Hindlimb muscle (tissue), 1 donor: ENCODE measurements around the gene LIN37. TPM values are rescaled to one million over a fixed set of nuclear protein-coding genes. Genes with fewer than 3 reads are reported as not detected.
"Not testable (repeated sequence)": the region's sequence is repeated elsewhere in the genome, so short reads cannot be mapped to it uniquely, and the experiment has no call there.

Experiments used
- DNase-seq: peaks from one replicate; pipeline ENCODE4 v3.0.0-alpha.2; 2013
- polyA plus RNA-seq: library from polyadenylated mRNA; unstranded; fragments of 120-200 nt; gene quantifications from one replicate; pipeline ENCODE4 v1.2.1, GENCODE V29; 2013; ENCODE audit not compliant: insufficient read length

Gene LIN37
- polyA plus RNA-seq, 1 donor = 8.9 TPM

DNA sequence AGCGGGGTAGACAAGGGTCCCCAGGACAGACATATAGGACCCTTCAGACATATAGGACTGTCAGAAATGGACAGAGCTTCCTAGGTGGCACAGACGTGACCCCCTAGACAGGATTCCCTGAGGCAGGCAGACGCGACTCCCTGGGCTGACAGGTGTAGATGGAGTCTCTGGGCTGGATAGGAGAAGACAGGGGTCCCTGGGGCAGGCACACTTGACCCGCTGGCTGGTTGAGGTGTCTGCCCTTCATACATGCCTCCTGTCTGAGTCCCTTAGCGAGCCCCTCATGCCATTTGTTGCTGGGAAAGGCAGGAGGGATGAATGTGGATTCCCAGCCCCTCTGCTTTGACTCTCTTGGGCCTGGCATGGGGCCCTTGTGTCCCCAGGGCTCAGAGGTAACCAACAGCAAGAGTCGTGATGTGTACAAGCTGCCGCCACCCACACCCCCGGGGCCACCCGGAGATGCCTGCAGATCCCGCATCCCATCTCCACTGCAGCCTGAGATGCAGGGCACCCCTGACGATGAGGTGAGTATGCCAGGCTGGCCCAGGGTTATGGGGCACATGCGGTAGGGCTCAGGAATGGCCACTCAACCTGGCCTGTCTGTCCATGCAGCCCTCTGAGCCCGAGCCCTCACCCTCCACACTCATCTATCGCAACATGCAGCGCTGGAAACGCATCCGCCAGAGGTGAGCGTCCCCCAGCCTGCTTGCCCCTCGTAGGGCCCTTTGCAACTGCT lies 5.4 kb downstream of the LIN37 start:
- no peak for DNase-seq

DNA sequence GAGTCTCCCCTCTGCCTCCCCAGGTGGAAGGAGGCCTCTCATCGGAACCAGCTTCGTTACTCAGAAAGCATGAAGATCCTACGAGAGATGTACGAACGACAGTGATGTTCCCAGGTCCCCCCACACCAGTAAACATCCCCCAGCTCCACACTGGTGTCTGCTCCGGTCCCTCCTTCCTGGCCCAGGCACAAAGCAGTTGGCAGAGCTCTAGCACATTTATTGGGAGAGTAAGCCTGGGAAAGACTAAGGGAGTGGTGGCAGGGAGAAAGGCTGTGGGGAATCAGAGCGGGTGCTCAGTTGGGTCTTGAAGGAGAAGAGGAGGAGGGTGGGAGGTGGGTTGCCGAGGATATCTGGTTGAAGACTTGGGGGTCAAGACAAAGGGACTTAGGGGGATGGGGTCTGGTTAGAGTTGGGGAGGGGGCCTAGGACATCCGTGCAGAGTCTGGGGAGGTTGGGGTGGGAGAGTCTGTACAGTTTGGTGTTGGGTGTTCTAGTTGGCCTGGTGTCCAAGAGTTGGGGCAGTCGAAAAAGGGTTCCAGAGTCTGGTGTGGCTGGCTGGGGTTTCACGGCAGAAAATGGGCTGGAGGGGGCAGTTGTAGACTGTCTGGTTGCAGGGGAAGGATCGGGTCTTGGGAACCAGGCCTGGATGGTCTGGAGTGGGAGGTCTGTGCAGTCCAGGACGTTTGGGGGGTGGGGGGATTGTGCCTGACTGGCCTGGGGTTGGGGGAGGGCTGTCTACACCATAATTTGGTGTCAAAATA lies 6.2 kb downstream of the LIN37 start:
- DNase-seq = no peak

DNA sequence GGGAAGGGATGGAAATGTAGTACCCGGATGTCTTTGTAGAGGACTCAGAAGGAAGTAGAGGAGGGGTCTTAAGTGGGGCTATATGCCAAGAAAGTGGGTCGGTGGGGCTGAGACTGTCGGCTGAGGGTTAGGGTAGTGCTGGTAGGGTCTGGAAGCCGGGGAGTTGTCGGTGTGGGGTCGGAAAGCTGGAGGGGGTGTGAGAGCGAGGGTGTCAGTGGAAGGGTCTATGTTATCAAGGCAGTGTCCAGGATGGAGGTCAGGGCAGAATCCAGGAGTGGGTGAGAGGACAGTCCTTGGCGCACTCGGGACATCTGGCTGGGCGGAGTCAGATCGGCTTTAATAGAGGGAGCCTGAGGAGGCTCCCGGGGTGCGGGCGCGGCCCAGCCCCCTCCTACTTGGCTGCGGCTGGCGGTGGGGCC lies 6.8 kb downstream of the LIN37 start:
- no peak for DNase-seq

DNA sequence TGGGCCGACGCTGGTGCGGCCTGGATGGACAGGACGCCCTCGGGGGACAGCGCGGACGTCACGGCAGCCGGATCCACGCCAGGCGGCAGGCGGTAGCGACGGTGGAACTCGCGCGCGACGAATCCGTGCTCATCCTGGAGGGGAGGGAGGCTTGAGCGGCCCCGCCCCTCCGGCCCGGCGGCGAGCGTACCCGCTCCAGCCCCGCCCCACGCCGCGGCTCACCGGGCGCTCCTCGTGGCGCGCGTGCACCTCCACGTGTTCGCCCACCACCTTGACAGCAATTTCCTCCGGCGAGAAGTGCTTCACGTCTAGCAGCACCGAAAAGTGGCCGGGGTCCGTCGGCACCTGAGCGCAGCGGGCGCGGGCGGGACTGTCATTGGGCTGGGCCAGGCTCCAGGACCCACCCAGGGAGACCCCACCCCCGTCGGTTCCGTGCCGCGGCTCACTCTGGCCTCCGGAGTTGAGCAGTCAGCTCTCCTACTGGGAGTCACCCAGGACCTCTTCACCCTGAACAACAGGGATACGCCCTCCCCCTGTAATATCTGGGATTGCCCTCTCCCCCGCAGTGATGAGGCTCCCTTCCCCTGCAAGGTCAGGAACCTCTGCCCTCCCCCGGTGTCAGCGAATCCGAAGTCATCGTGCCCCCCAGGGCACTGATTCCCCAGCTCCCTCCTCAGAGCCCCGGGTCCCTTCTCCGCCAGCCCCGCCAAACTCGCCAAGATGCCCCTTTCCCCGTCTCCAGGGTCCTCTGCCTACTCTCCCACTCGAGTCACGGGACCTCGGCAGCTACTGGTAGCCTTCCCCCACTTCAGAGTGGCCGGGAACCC lies 7.4 kb downstream of the LIN37 start:
- DNase-seq = peak; percentile 88

DNA sequence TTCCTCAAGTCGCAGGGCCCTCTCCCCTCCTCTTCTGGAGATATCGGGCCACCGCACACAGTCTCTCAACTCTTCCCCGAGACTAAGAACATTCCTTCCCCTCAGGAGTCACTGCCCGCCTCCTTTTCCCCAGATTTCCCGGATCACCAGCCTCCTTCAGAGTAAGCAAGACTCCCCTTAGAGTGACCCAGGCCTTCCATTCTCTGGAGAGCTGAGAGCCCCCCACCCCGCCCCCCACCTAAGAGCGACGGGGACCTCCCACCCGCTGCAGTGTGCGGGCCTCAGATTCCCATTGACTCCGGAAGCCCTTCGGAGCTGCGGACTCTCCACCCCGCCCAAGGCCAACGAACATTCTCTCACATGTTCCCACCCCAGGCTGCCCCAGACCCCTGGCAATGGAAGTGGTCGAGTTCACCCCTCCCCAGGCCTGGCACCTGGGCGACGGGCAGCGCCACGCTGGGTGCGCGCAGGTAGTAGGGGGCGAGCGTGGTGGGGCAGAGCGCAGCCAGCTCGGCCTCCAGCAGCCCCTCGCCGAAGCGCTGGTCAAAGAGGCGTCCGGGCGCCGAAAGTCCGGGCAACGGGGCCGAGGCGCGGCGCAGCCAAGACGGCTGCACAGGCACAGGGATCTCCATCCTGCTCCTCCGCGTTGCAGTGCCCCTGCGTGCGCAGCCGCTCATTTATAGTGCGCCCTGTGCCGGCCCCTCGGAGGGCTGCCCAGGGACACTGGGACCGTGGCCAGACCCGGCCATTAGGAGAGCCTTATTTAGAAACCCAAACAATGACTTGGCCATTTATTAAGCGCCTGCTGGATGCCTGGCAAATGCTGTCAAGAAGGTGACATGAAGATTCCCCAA lies 8.2 kb downstream of the LIN37 start, which contains the start of gene HSPB6:
Gene HSPB6 (minus strand): TSS at position 653 of the 854 bp plus-strand sequence. CDS start 21 bp downstream, at position 632.
- DNase-seq = peak; percentile 77

DNA sequence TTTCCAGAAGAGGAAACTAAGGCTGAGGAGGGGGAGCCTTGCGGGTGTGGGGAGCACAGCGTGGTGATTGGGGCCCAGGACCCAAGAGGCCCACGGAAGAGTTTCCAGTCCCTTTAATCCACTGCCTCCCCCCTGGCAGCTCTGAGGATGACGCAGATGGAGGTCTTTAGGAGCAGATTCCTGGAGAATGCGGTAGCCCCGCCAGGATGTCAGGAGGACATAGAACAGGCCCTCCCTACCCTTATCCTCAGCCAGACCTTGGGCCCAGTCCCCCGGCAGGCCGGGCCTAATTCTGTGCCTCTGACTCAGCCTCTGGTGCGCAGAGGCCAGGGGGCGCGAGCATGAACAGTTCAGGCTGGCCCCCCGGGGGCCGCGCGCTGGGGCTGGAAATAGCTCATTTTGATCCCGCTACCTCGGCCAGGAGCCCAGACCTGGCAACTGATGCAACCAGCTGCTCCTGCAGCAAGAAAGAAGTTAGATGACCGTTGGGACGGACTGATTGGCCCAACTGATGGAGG lies 8.9 kb downstream of the LIN37 start:
- peak; percentile 95 for DNase-seq

DNA sequence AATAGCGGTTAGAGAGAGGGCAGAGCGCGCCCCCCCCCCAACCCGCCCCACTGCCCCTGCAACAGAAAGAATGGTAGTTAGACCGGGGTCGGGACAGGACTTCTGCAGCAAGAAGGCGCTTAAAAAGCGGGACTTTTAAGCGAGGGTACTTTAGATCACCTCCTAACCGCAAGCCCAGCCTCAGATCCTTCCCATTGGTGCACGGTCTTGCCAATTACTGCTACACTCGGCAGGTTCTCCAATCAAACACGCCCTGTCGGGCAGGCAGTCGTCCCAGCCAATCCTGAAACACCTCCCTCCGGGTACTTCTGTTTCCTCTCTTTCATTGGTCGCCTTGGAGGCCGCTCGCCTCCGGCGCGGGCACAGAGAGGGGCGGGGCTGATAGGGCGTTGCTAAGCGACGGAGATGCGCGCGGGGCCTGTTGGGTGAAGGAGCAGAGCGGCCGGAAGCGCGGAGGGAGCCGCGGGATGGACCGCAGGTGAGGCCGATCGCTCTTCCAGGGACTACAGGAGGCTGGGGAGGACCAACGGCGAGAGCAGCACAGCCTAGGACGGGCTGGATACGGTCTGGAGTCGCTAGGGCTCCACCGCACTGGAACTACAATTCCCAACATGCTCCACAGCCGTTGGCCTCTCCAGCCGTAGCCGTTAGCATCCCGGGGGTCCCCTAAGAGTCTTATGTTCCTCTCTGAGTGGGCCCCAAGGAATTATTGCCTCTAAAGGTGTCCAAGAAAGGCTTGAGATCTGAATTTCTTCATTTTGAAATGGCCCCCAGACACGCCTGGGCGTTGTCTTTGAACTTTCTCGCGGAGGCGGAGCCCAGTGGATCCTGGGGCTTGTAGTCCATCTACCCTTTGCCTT lies 9.6 kb downstream of the LIN37 start, which contains the start of gene PROSER3:
Gene PROSER3 (plus strand): TSS at position 428 of the 860 bp plus-strand sequence. CDS start 40 bp downstream, at position 468.
- peak; percentile 98 for DNase-seq

DNA sequence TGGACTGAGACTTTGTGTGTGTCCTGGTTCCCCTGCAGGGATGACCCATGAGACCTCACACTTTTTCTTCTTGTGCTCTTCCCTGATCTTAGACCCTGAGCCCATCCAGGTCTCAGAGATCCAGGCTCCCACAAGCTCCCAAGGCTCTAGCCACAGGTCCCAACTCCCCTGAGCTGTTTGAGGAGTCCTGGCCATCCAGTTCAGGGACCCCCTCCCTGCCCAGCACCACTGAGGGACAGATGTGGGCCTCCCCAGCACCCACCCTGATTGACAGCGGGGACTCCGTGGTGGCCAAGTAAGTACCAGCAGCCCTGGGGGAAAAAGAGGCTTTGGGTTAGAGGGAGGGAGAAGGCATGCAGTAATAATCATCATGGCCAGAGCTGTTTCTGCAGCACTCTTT lies 11.3 kb downstream of the LIN37 start:
- no peak for DNase-seq

DNA sequence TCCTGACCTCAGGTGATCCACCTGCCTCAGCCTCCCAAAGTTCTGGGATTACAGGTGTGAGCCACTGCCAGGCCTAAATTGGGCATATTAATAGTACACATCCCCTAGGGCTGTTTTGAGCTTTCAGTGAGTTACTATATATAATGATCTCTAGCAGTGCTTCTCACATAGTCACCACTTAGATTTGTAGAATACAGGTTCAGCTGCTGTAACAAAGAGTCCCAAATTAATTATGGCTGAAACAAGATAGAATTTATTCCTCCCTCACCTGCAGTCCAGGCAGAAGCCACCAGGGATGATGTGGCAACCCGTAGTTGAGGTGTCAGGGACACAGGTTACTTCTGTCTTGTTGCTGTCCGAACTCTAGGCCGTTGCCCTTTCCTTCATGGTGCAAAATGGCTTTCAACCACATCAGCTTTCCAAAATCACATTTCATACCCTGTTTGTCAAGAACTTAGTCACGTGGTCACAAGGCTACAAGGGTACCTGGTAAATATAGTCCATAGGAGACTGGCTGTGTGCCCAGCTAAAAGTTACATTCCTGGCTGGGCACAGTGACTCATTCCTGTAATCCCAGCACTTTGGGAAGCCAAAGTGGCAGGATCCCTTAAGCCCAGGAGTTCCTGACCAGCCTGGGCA lies 12.5 kb downstream of the LIN37 start:
- no peak for DNase-seq

DNA sequence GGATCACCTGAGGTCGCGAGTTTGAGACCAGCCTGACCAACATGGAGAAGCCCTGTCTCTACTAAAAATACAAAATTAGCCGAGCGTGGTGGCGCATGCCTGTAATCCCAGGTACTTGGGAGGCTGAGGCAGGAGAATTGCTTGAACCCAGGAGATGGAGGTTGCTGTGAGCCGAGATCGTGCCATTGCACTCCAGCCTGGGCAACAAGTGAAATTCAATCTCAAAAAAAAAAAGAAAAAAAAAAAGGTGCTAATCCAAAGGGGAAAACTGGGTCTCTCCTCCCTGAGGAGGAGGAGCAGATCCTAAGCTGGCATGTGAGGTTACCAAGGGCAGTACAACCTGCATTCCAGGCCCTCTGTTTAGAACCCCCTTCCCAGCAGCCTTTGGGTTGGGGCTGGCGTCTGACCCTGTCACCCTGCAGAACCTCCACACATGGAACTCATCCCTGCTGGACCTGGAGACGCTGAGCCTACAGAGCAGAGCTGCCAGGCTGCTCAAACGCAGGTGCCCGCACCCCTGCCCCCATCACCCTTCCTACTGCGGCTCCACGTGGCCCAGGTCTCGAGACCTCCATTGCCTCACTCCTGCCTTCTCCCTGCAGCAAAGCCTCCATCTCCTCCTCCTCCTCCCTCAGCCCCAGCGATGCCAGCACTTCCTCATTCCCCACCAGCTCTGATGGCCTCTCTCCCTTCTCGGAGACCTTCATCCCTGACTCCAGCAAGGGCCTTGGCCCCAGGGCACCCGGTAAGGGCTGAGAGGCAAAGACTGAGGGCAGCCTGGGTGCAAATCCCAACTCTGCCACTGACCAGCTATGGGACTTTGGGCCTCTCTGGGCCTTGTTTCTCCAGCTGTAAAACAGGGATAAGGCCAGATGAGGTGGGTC lies 16.3 kb downstream of the LIN37 start:
- no peak for DNase-seq

DNA sequence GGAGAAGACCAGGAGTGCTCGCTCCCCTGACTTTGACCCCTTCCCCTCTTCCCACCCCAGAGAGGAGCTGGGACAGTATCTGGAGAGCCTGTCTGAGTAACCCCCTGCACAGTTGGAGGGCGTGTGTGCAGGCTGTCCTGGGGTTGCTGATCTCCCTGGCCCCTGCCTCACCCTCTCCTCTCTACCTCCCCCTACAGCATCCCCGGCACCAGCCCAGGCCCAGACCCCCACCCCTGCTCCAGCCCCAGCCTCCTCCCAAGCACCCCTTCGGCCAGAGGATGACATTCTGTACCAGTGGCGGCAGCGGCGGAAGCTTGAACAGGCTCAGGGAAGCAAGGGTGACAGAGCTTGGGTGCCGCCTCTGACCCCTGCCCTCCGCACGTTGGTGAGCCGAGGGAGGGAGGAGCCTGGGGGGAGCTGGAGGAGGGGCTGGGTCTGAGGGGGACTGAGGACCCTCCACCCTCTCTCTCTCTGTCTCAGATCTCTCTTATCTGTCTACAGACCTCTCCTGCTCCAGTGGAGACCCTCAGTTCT lies 18.3 kb downstream of the LIN37 start:
- DNase-seq = no peak

DNA sequence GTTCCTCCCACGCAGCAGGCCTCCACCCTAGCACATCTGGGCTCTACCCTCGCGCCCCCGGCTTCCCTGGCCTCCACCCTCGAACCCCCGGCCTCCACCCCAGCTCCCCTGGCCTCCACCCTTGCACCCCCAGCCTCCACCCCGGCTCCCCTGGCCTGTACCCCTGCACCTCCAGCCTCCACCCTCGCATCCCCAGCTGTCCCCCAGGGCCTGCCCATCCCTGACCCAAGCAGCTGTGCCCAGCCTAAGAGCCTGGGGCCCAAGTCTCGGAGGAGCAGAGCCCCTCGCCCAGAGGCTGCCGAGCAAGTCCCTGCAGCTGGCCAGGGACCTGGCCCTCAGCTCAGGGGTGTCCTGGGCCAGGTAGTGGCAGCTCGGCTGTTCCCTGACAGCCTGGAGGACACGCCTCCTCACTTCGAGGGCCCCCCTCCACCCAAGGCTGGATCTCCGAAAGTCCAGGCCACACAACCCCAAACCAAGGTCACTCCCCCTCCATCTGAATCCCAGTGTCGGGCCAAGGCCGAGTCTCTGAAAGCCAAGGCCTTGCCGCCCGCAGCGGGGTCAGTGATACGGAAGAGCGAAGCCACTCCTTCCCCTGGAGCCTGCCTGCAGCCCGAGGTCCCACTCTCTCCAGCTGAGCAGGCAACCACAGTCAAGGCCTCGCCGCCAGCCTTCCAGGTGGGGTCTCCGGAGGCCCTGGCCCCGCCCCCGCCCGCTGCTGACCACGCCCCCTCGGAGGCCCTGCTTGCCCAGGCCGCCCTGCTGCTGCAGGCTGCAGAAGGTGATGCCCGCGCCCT lies 19.1 kb downstream of the LIN37 start:
- DNase-seq = no peak

DNA sequence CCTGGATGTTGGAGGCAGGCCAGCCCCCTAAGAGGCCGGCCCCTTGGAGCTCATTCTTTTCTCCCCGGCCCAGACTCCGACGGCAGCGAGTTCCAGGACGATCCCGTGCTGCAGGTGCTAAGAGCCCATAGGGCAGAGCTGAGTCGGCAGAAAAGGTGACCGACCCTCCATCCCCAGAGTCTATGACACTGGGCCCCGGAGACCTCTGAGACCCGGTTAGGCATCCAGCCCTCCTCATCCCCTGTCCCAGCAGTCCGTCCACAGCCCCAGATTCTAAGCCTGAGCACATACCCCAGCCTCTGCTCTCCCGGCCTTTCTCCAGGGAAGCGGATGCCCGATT lies 19.7 kb downstream of the LIN37 start:
- DNase-seq = no peak

DNA sequence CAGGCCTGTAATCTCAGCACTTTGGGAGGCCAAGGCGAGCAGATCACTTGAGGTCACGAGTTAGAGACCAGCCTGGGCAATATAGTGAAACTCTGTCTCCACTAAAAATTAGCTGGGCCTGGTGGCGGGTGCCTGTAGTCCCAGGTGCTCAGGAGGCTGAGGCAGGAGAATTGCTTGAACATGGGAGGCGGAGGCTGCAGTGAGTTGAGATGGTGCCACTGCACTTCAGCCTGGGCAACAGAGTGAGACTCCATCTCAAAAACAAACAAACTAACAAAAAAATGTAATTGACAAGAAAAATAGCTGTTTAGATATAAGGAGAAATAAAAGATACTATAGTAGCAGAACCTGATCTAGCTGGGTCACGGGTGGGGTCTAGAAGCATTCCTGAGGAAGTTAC lies 24.0 kb downstream of the LIN37 start:
- DNase-seq = not testable (repeated sequence)

DNA sequence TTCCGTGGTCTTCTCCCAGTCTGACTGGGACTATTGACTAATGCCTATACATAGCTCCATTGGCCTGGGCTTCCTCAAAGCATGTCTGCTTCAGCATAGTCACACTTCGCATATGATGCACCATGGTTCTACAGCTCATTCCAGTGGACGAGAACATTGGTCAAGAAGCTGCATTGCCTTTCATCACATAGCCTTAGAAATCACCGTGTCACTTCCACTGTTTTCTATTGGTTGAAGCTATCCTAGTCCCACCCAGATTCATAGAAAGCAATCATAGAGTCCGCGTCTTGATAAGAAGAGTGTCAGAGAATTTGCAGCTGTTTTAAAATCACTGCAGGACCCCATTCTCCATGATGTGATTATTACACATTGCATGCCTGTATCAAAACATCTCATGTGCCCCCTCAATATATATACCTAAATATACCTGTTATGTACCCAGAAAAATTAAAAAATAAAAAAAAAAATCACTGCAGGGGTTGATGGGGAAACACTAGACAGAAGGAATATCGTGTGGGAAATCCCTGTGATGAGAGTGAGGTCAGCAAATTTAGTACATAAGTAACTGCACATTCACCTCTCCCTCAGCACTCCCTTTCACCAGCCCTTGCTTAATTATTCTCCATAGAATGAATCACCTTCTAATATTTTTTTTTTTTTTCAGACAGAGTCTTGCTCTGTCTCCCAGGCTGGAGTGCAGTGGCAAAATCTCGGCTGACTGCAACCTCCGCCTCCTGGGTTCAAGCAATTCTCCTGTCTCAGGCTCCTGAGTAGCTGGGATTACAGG lies 24.8 kb downstream of the LIN37 start:
- no peak for DNase-seq

DNA sequence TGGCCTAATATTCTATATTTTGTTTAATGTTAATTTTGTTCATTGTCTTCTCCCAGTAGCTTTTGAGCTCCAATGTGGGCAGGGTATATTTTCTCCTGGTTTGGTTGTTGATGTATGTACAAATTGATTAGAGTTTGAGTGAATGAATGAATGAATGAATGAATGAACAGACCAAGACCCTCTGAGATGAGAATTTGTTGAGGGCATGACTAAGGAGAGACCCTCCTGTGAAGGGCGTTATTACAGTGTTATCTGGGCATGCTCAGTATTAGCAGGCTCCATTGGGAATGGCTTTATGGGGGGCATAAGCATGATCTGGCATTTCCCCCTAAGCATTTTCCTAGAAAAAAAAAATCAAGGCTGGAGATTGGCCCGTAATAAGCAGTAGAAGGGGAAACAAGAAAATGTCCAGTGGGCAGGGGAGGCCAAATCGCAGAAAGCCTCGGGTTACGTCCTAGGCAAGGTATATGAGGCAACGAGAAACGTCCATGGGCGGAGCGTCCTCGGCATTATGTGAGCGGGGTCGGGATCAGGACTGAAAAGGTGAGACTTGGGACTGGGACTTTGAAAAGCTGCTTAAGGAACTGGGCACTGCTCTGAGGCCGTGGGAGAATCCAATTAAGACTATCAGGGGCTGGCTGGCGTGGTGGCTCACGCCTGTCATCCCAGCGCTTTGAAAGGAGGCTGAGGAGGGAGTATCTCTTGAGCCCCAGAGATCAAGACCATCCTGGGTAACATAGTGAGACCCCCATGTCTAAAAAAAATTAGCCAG lies 26.1 kb downstream of the LIN37 start:
- DNase-seq = no peak

DNA sequence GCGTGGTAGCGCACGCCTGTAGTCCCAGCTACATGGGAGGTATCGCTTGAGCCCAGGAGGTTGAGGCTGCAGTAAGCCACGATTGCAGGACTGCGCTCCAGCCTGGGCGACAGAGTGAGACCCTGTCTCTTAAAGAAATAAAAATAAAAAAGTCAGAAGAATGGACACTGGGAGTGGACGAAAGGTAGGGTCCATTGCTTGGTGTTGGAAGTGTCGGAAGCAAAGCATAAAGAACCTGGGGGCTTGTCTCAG lies 26.6 kb downstream of the LIN37 start:
- no peak for DNase-seq
